Measurements from ENCODE around the gene MICAL2. TPM values are rescaled to one million over a fixed set of nuclear protein-coding genes. Genes with fewer than 3 reads are reported as not detected.
"Not testable (repeated sequence)": the region's sequence is repeated elsewhere in the genome, so short reads cannot be mapped to it uniquely, and the experiment has no call there.

The MICAL2 gene
- total RNA-seq, 1 donor from 2014 or later, result 197 TPM

DNA sequence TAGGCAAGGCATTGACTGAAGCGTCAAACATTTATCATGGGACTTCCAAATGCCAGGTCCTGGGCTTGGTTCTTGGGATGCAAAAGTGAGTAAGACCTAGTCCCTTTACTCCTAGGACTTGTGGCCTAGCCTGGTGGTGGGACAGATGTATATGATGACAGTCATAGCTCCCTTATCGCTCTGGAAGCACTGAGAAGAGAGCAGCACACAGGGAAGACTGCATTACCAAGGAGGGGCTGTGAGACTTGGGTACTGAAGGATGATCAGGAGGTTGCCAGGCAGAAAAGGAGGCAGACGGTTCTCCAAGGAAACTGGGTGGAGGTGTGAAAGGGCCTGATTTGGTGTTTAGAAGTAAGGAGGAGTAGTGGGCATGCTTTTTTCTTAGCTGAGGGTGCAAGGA lies 32.5 kb downstream of the MICAL2 start:
- no peaks in the 10 kb centered on the region for H3K36me3 ChIP-seq
- H3K4me3 ChIP-seq, result no peak overlapping the region
- H3K9me3 ChIP-seq, result no peaks in the 10 kb centered on the region
- ATAC-seq, result no peak
- TF ChIP-seq, protein P1, sequence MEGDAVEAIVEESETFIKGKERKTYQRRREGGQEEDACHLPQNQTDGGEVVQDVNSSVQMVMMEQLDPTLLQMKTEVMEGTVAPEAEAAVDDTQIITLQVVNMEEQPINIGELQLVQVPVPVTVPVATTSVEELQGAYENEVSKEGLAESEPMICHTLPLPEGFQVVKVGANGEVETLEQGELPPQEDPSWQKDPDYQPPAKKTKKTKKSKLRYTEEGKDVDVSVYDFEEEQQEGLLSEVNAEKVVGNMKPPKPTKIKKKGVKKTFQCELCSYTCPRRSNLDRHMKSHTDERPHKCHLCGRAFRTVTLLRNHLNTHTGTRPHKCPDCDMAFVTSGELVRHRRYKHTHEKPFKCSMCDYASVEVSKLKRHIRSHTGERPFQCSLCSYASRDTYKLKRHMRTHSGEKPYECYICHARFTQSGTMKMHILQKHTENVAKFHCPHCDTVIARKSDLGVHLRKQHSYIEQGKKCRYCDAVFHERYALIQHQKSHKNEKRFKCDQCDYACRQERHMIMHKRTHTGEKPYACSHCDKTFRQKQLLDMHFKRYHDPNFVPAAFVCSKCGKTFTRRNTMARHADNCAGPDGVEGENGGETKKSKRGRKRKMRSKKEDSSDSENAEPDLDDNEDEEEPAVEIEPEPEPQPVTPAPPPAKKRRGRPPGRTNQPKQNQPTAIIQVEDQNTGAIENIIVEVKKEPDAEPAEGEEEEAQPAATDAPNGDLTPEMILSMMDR (IDR thresholded peaks at IDR 0.05), result no peak
- peak; percentile 7 for DNase-seq
- peak overlapping the region; percentile 32 for H3K27ac ChIP-seq
- intact Hi-C loops (cut with DNase I), result no loop called here
- H3K4me1 ChIP-seq, result peaks cover 58% of the 10 kb centered on the region
- H3K27me3 ChIP-seq, result no peaks in the 10 kb centered on the region

DNA sequence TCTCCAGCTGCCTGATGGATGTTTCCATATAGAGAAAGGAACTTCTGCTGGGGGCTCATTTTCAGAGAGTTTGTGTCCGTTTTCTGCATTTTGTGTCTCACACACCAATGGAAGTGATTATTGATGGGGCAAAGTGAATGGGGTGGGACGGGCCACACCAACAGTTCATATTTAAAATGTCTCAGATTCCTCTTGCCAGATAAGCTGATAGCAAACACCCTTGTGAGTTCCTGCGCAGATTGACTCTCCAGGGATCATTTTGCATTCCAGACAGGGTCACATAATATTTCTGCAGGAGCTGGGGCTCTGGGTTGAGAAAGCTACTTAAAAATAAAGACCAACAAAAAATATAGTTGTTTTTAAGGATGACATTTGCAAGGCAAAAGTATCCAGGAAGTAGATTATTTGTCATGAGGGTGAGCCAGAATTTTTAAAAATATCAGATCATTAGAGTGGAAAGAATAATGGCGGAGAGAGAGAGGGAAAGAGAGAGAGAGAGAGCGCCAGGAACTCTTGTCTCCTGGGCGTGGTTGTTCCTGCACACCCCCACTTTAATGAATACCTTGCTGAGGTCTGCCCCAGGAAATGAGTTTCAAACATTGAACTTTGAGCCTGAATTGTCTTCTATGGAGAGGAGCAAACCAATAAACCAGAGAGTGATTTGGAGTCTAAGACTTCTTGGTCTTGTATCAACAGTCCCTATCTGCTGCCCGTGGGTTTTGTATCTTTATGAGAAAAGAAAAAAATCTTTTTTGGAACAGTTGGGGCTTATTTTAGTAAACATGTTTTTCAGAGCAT lies 33.3 kb downstream of the MICAL2 start:
- Histone ChIP-seq H3K4me3 (no peak overlapping the region), H3K27ac (peak overlapping the region; percentile 32), H3K36me3 (no peaks in the 10 kb centered on the region), H3K27me3 (no peaks in the 10 kb centered on the region), H3K9me3 (no peaks in the 10 kb centered on the region), H3K4me1 (peaks cover 52% of the 10 kb centered on the region)
- intact Hi-C loops (cut with DNase I), result no loop called here
- peak; percentile 55 for ATAC-seq
- TF ChIP-seq, protein P1 (IDR thresholded peaks at IDR 0.05), result no peak
- peak; percentile 11 for DNase-seq

DNA sequence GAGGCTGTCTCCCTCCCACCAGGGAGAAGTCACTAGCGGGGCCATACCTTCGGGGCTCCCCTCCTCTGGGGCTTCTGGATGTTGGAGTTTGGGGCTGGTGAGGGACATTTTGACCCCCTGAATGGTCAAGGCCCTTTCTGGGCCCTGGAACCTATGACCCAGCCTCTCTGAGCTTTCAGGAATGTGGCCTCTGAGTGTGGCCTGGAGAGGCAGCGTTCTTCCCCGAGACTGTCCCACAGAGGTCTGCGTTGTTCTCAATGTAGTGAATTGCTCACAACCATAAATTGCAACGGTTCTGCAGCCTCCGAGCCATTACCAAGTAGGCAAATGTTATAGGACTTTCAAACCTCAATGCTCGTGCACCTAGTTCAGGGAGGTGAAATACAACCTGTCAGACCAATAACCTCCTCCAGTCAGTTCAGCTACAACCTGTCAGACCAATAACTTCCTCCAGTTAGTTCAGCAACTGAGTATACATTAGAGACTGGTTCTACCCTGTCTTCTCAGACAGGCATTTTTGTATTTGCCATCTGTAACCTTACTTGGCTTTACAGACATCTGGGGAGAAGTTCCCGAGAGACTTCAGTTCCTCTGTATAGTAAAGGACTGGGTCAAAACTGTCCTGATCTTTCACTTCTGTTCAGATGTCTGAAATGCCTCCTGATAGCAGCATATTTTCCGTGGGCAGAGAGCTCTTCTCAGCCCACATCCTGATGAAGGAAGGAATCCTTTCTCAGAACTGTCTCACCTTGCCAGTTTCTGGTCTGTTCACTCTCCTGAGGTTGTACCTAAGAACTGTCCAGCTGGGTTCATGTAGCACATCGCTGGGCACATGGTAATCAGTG lies 34.2 kb downstream of the MICAL2 start:
- Histone ChIP-seq H3K27me3 (no peaks in the 10 kb centered on the region), H3K9me3 (no peaks in the 10 kb centered on the region), H3K4me3 (no peak overlapping the region), H3K27ac (peak overlapping the region; percentile 24), H3K4me1 (peaks cover 44% of the 10 kb centered on the region), H3K36me3 (no peaks in the 10 kb centered on the region)
- DNase-seq (peak; percentile 30), ATAC-seq (no peak)
- intact Hi-C loops (cut with DNase I), result no loop called here
- TF ChIP-seq, protein P1 (IDR thresholded peaks at IDR 0.05), result no peak

DNA sequence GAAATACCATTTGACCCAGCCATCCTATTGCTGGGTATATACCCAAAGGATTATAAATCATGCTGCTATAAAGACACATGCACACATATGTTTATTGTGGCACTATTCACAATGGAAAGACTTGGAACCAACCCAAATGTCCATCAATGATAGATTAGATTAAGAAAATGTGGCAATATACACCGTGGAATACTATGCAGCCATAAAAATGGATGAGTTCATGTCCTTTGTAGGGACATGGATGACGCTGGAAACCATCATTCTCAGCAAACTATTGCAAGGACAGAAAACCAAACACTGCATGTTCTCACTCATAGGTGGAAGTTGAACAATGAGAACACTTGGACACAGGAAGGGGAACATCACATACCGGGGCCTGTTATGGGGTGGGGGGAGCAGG lies 36.3 kb downstream of the MICAL2 start:
- H3K36me3 ChIP-seq; intact Hi-C loops (cut with DNase I); H3K27ac ChIP-seq; ATAC-seq; H3K27me3 ChIP-seq; DNase-seq; H3K9me3 ChIP-seq; H3K4me3 ChIP-seq: not testable (repeated sequence)
- H3K4me1 ChIP-seq, result peaks cover 25% of the 10 kb centered on the region

DNA sequence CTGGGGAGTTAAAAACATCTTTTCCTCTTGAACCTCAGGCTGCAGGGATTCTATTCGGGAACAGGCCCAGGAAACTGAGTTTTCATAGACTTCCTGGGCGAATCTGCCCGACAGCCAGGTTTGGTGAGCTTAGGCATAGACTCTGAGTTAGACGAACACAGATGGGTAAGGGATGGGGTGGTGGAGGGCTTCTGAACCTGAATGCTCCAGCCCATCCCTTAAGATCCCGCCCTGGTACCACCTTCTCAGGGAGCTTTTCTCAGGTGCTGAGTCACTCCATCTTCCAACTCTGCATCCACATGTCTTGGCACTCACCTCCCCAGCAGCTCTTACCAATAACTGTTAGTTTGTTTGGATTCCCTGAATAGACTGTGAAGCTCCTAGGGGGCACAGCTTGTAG lies 37.4 kb downstream of the MICAL2 start:
- Histone ChIP-seq H3K27me3 (no peaks in the 10 kb centered on the region), H3K4me1 (peaks cover 18% of the 10 kb centered on the region), H3K36me3 (no peaks in the 10 kb centered on the region), H3K9me3 (no peaks in the 10 kb centered on the region), H3K27ac (no peak overlapping the region), H3K4me3 (no peak overlapping the region)
- TF ChIP-seq, protein P1 (IDR thresholded peaks at IDR 0.05), result no peak
- no peak for ATAC-seq
- intact Hi-C loops (cut with DNase I), result no loop called here
- DNase-seq, result peak; percentile 2

DNA sequence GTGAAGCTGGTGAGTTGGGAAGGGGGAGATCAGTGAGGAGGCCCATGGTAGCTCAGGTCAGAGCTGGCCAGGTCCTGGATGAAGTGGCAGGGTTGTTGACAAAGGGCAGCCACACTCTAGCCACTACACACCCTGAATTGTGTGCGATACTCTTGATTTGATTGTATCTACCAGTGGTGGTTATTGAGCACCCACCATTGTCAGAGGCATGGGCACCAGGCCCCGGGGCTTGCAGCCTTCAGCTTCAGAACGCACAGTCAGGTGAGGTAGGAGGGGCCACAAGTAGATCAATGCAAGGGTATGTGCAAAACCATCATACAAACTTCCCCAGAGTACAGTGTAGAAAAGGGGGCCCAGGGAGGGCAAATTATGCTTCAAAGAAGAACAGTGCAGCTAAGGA lies 38.1 kb downstream of the MICAL2 start:
- Histone ChIP-seq H3K27me3 (no peaks in the 10 kb centered on the region), H3K4me3 (no peak overlapping the region), H3K27ac (no peak overlapping the region), H3K36me3 (peaks cover 5% of the 10 kb centered on the region), H3K9me3 (no peaks in the 10 kb centered on the region), H3K4me1 (peaks cover 12% of the 10 kb centered on the region)
- TF ChIP-seq, protein P1 (IDR thresholded peaks at IDR 0.05), result no peak
- intact Hi-C loops (cut with DNase I), result no loop called here
- no peak for DNase-seq
- ATAC-seq, result no peak

Measured in upper lobe of right lung (tissue), 1 donor.